Left ventricle myocardium inferior (tissue), 1 donor: ENCODE measurements around the gene APC. TPM values are rescaled to one million over a fixed set of nuclear protein-coding genes. Genes with fewer than 3 reads are reported as not detected.

Experiments
- DNase-seq: peaks from one replicate; pipeline ENCODE4 v3.0.0-alpha.2; 2020
- H3K27ac ChIP-seq: fragments of 200-600 bp; replicated peaks from 2 replicates; pipeline ENCODE4 v1.8.0; 2021
- H3K27me3 ChIP-seq: fragments of 200-600 bp; 2 replicates; pipeline ENCODE4 v1.8.0; 2021; ENCODE audit warnings: low read depth
- H3K36me3 ChIP-seq: fragments of 200-600 bp; 2 replicates; pipeline ENCODE4 v1.8.0; 2021
- H3K4me1 ChIP-seq: fragments of 200-600 bp; 2 replicates; pipeline ENCODE4 v1.8.0; 2021
- H3K4me3 ChIP-seq: fragments of 200-600 bp; 2 replicates; pipeline ENCODE4 v1.8.0; 2021; ENCODE audit warnings: mild to moderate bottlenecking, moderate library complexity
- H3K9me3 ChIP-seq: fragments of 200-600 bp; replicated peaks from 2 replicates; pipeline ENCODE4 v1.8.0; 2021
- intact Hi-C: fragments of 100-400 bp; cut with micrococcal nuclease; formaldehyde crosslinking; loops from one replicate; pipeline ENCODE4 v1.11.0; 2022
- total RNA-seq: library from RNA; stranded (reverse); fragmentation: NEBNext Ultra II Directional; extraction: Animal tissue kit (Norgen Biotek cat#: 25700); gene quantifications from one replicate; pipeline ENCODE4 v1.2.1, GENCODE V29; 2021
- TF ChIP-seq, protein P1 (sequence below): fragments of 200-600 bp; IDR thresholded peaks from 2 replicates; pipeline ENCODE4 v1.8.0; 2021; ENCODE audit warnings: antibody characterized with exemption, mild to moderate bottlenecking, borderline replicate concordance
- donor health status: DM: no; HTN: yes; CAD: no; lungs with severe emphysema.

The APC gene
- total RNA-seq, 1 donor from 2014 or later: 33.4 TPM

DNA sequence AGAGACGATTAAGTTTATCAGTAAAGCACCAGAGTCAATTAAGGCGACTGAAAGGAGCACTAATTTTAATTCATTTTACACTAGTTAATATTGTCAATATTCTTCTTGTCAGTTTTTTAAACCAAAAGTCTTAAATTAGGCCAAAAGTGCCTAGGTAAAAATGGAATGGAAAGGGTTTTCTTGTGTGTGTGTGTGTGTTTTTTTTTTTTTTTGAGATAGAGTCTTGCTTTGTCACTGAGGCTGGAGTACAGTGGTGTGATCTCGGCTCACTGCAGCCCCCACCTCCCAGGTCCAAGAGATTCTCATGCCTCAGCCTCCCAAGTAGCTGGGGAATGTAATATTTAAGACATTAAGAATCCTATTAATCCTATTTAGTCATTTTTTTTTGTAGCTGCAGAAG lies 3.1 kb upstream of the APC start:
- H3K27ac ChIP-seq: no peak overlapping the region
- no peaks in the 10 kb centered on the region for H3K27me3 ChIP-seq
- no peak for DNase-seq
- TF ChIP-seq, protein P1, sequence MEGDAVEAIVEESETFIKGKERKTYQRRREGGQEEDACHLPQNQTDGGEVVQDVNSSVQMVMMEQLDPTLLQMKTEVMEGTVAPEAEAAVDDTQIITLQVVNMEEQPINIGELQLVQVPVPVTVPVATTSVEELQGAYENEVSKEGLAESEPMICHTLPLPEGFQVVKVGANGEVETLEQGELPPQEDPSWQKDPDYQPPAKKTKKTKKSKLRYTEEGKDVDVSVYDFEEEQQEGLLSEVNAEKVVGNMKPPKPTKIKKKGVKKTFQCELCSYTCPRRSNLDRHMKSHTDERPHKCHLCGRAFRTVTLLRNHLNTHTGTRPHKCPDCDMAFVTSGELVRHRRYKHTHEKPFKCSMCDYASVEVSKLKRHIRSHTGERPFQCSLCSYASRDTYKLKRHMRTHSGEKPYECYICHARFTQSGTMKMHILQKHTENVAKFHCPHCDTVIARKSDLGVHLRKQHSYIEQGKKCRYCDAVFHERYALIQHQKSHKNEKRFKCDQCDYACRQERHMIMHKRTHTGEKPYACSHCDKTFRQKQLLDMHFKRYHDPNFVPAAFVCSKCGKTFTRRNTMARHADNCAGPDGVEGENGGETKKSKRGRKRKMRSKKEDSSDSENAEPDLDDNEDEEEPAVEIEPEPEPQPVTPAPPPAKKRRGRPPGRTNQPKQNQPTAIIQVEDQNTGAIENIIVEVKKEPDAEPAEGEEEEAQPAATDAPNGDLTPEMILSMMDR: no peak
- intact Hi-C loops: no loop called here
- H3K4me1 ChIP-seq: peaks cover 35% of the 10 kb centered on the region
- H3K4me3 ChIP-seq: no peak overlapping the region
- H3K36me3 ChIP-seq: no peaks in the 10 kb centered on the region
- no peaks in the 10 kb centered on the region for H3K9me3 ChIP-seq

DNA sequence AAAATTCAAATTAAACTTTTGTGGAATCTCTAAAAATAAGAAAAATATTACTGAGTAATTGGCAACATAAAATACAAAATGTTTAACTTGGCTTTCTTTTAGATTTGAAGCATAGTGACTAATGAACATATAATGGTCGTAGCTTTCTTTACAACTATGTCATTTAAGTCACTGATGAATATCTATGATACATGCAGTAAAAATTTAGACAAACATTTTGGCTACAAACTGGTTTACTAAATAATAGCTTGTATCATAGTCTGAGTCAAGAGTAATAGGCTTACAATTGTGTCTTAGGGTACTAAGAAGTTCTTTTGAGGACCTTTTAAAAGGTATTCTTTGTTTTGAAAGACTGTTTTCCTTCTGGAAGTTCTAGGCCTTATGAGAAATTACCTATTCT lies 2.0 kb upstream of the APC start:
- Histone ChIP-seq H3K4me3 (no peak overlapping the region), H3K4me1 (peaks cover 40% of the 10 kb centered on the region), H3K9me3 (no peaks in the 10 kb centered on the region), H3K27me3 (no peaks in the 10 kb centered on the region), H3K36me3 (no peaks in the 10 kb centered on the region), H3K27ac (no peak overlapping the region)
- DNase-seq: no peak
- intact Hi-C loops: no loop called here
- TF ChIP-seq, protein P1: no peak

DNA sequence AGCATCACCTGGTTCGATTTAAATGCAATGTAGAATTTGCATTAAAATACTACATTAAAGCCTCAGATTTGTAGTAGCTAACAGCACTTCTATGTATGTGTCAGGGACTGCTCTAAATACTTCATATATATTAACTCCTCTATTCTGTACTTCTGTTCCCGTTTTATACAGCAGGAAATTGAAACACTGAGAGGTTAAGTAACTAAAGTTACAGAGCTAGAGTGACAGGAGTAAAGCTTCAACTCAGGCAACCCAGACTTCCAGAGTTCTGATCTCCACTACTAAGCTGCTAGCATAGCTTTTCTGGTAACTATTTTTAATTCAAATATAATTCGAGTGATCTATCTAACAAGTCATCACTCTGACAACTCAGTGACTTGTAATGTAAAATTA lies 619 bp upstream of the APC start:
- TF ChIP-seq, protein P1: no peak
- intact Hi-C loops: no loop called here
- H3K4me3 ChIP-seq: peak overlapping the region; percentile 79
- no peaks in the 10 kb centered on the region for H3K36me3 ChIP-seq
- H3K9me3 ChIP-seq: no peaks in the 10 kb centered on the region
- no peaks in the 10 kb centered on the region for H3K27me3 ChIP-seq
- peak overlapping the region; percentile 84 for H3K27ac ChIP-seq
- no peak for DNase-seq
- peaks cover 40% of the 10 kb centered on the region for H3K4me1 ChIP-seq

DNA sequence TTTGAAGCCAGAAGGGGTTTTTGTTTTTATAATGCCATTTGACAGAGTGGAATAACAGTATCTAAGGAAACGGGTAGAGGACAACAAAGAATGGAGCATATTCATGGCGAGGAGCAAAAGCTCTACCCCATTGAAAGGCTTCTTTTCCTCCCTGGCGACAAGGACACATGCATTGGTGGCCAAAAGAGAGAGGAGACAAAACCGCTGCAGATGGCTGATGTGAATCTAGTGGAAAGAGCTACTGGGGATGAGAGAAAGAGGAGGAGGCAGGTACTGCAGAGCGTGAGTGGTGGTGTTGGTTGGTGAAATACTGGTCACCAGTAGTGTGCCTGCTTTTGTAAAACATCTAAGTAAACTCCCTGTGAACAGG lies 491 bp downstream of the APC start:
- Histone ChIP-seq H3K9me3 (no peaks in the 10 kb centered on the region), H3K27me3 (no peaks in the 10 kb centered on the region), H3K4me1 (peaks cover 44% of the 10 kb centered on the region), H3K36me3 (no peaks in the 10 kb centered on the region), H3K4me3 (peak overlapping the region; percentile 79), H3K27ac (peak overlapping the region; percentile 84)
- no peak for DNase-seq
- TF ChIP-seq, protein P1: no peak
- intact Hi-C loops: no loop called here

DNA sequence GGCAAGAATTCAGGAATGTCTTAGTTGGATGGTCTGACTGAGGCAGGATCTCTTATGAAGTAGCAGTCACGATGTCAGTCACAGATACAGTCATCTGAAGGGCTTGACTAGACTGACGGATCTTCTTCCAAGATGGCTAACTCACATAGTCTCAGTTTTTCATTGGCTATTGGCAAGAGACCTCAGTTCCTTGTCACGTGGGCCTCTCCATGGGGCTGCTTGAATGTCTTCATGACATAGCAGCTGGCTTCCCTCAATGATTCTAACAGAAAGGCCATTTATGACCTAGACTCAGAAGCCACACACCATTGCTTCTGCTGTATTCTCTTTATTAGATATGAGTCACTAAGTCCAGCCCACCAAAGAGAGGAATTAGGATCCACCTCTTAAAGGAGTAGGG lies 4.7 kb downstream of the APC start:
- H3K36me3 ChIP-seq: no peaks in the 10 kb centered on the region
- peaks cover 31% of the 10 kb centered on the region for H3K4me1 ChIP-seq
- no peak overlapping the region for H3K27ac ChIP-seq
- intact Hi-C loops: no loop called here
- TF ChIP-seq, protein P1: no peak
- DNase-seq: no peak
- H3K27me3 ChIP-seq: no peaks in the 10 kb centered on the region
- no peak overlapping the region for H3K4me3 ChIP-seq
- no peaks in the 10 kb centered on the region for H3K9me3 ChIP-seq

DNA sequence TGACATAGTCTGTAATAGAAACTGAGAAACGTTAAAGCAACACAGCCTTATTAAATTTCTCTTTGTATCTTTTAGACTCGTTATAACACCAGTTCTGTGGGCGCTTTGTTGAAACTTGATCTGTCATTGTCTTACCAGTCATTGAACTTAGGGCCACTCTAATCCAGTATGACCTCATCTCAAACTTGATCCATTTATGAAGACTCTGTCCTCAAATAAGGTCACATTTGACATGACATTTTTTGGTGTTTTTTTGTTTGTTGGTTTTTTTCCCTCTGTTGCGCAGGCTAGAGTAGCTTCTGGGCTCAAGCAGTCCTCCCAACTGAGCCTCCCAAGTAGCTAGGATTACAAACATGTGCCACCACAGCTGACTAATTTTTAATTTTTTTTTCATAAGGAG lies 5.9 kb downstream of the APC start:
- no peaks in the 10 kb centered on the region for H3K27me3 ChIP-seq
- H3K9me3 ChIP-seq: no peaks in the 10 kb centered on the region
- intact Hi-C loops: no loop called here
- no peak overlapping the region for H3K4me3 ChIP-seq
- DNase-seq: no peak
- TF ChIP-seq, protein P1: no peak
- peaks cover 19% of the 10 kb centered on the region for H3K4me1 ChIP-seq
- H3K27ac ChIP-seq: no peak overlapping the region
- H3K36me3 ChIP-seq: no peaks in the 10 kb centered on the region
